Activated CD8-positive, alpha-beta memory T cell treated with anti-CD3 and anti-CD28 coated beads for 36 hours (primary cell): ENCODE results near the gene MGRN1. TPM values are rescaled to one million over a fixed set of nuclear protein-coding genes. Genes with fewer than 3 reads are reported as not detected.

ENCODE experiments used
- CTCF ChIA-PET: fragments of 350-600 bp; sonication (Branson Sonifier 250); formaldehyde crosslinking; loops from one replicate; lab custom pipeline; 2021; ENCODE audit warnings: antibody characterized with exemption; lab: Charles Lee
- POLR2A ChIA-PET: fragments of 350-600 bp; sonication (Branson Sonifier 250); formaldehyde crosslinking; loops from one replicate; lab custom pipeline; 2021; ENCODE audit warnings: antibody characterized with exemption; lab: Charles Lee
- total RNA-seq, 2 experiments: library from RNA; stranded (reverse); gene quantifications; one replicate each; pipeline ENCODE4 v1.2.3, GENCODE V29; 2021

Gene MGRN1
- total RNA-seq, 2 experiments from 2014 or later: 61.9 to 64.2 TPM

- ChIA-PET CTCF (no interaction called here), POLR2A (no interaction called here)
Observed at GRCh38 chr16:4687946-4688673, 63.5 kb downstream of the MGRN1 start.

GRCh38 chr16:4688674-4689045 lies 64.0 kb downstream of the MGRN1 start:
- CTCF ChIA-PET: no interaction called here
- POLR2A ChIA-PET: no interaction called here

GRCh38 chr16:4689091-4689671 lies 64.6 kb downstream of the MGRN1 start:
- POLR2A ChIA-PET: no interaction called here

GRCh38 chr16:4689864-4690704 lies 65.5 kb downstream of the MGRN1 start:
- CTCF ChIA-PET: no interaction called here
- POLR2A ChIA-PET: no interaction called here

More at GRCh38 chr16:4689091-4689671, 64.6 kb downstream of the MGRN1 start:
- CTCF ChIA-PET: no interaction called here

- POLR2A ChIA-PET: interaction anchor here (0.8 kb wide), 1 partner anchor 8 kb away, joined by 3 read pairs; no protein-coding TSS in a partner anchor
- CTCF ChIA-PET: no interaction called here
Observed at GRCh38 chr16:4690946-4691665, 66.5 kb downstream of the MGRN1 start.

GRCh38 chr16:4691666-4692412 lies 67.2 kb downstream of the MGRN1 start:
- CTCF ChIA-PET: interaction anchor here (1.3 kb wide), 1 partner anchor 22 kb away, joined by 4 read pairs; no protein-coding TSS in a partner anchor
- POLR2A ChIA-PET: interaction anchor here (0.7 to 0.8 kb wide), 2 partner anchors 9 to 71 kb away, joined by 3 read pairs; no protein-coding TSS in a partner anchor

- ChIA-PET CTCF (interaction anchor here (1.3 to 3.1 kb wide), 4 partner anchors 23 to 264 kb away, joined by 3 to 7 read pairs (median 4); partner anchors contain the start of genes ANKS3 and DNAAF8), POLR2A (interaction anchor here (0.6 to 1.4 kb wide), 5 partner anchors 11 to 77 kb away, joined by 3 to 8 read pairs (median 3); partner anchors contain the start of genes ANKS3 and DNAAF8)
Observed at GRCh38 chr16:4692460-4693295, 68.1 kb downstream of the MGRN1 start.

- ChIA-PET CTCF (interaction anchor here (1.3 to 3.1 kb wide), 3 partner anchors 41 to 263 kb away, joined by 3 to 7 read pairs (median 3); partner anchors contain the start of genes ANKS3 and DNAAF8), POLR2A (interaction anchor here (0.6 to 1.4 kb wide), 6 partner anchors 10 to 95 kb away, joined by 3 to 8 read pairs (median 4); partner anchors contain the start of genes ANKS3 and DNAAF8)
Observed at GRCh38 chr16:4693296-4693955, 68.8 kb downstream of the MGRN1 start, which contains the start of gene NUDT16L1. Gene NUDT16L1, plus strand, starts transcription at chr16:4693562. Its CDS starts 165 bp downstream, at chr16:4693727.

- POLR2A ChIA-PET: interaction anchor here (0.6 to 1.4 kb wide), 6 partner anchors 12 to 95 kb away, joined by 3 to 8 read pairs (median 4); partner anchors contain the start of genes ANKS3 and DNAAF8
- CTCF ChIA-PET: interaction anchor here (1.4 to 3.1 kb wide), 3 partner anchors 40 to 70 kb away, joined by 3 to 7 read pairs (median 4); partner anchors contain the start of genes ANKS3, DNAAF8 and MGRN1
Observed at GRCh38 chr16:4693956-4694641, 69.5 kb downstream of the MGRN1 start.

- ChIA-PET POLR2A (interaction anchor here (1.0 kb wide), 1 partner anchor 12 kb away, joined by 6 read pairs; no protein-coding TSS in a partner anchor), CTCF (interaction anchor here (1.6 to 3.1 kb wide), 2 partner anchors 40 to 71 kb away, joined by 4 to 7 read pairs; partner anchors contain the start of genes ANKS3, DNAAF8 and MGRN1)
Observed at GRCh38 chr16:4694642-4695451, 70.2 kb downstream of the MGRN1 start.

- ChIA-PET CTCF (interaction anchor here (1.6 to 3.1 kb wide), 2 partner anchors 39 to 71 kb away, joined by 4 to 7 read pairs; partner anchors contain the start of genes ANKS3, DNAAF8 and MGRN1), POLR2A (interaction anchor here (1.0 kb wide), 1 partner anchor 11 kb away, joined by 6 read pairs; no protein-coding TSS in a partner anchor)
Observed at GRCh38 chr16:4695473-4696171, 71.0 kb downstream of the MGRN1 start.

GRCh38 chr16:4696172-4696904 lies 71.7 kb downstream of the MGRN1 start:
- ChIA-PET CTCF (interaction anchor here (1.0 kb wide), 1 partner anchor 19 kb away, joined by 3 read pairs; no protein-coding TSS in a partner anchor), POLR2A (no interaction called here)
